Omental fat pad (tissue), 4 donors: ENCODE results near the gene COL1A1. TPM values are rescaled to one million over a fixed set of nuclear protein-coding genes. Genes with fewer than 3 reads are reported as not detected.
A peak's percentile ranks its signal among the peaks of the same experiment; 100 is the strongest.

ENCODE experiments used
- ATAC-seq: fragments of 150-250 bp; one replicate; pipeline ENCODE4 v1.9.1; 2016; ENCODE audit warnings: mild to moderate bottlenecking, moderate library complexity; ENCODE audit not compliant: low FRiP score
- DNase-seq: peaks from one replicate; pipeline ENCODE4 v3.0.0-alpha.2; 2019; ENCODE audit warnings: low spot score
- CTCF ChIP-seq, 3 donors: fragments of 450-650 bp; IDR thresholded peaks; one replicate each; pipeline ENCODE4 v1.5.1; 2016 to 2017; ENCODE audit warnings: antibody characterized with exemption in 3 of 3, mild to moderate bottlenecking in 3 of 3, moderate library complexity in 2 of 3
- total RNA-seq, 4 donors: library from RNA; depleted of rRNA; stranded (reverse); fragments of >200 nt; gene quantifications; one replicate each; pipeline ENCODE4 v1.1.0, GENCODE V29; 2016

Gene COL1A1
- total RNA-seq, 4 donors from 2014 or later: 21.2 to 57.9 (median 43.6) TPM

DNA sequence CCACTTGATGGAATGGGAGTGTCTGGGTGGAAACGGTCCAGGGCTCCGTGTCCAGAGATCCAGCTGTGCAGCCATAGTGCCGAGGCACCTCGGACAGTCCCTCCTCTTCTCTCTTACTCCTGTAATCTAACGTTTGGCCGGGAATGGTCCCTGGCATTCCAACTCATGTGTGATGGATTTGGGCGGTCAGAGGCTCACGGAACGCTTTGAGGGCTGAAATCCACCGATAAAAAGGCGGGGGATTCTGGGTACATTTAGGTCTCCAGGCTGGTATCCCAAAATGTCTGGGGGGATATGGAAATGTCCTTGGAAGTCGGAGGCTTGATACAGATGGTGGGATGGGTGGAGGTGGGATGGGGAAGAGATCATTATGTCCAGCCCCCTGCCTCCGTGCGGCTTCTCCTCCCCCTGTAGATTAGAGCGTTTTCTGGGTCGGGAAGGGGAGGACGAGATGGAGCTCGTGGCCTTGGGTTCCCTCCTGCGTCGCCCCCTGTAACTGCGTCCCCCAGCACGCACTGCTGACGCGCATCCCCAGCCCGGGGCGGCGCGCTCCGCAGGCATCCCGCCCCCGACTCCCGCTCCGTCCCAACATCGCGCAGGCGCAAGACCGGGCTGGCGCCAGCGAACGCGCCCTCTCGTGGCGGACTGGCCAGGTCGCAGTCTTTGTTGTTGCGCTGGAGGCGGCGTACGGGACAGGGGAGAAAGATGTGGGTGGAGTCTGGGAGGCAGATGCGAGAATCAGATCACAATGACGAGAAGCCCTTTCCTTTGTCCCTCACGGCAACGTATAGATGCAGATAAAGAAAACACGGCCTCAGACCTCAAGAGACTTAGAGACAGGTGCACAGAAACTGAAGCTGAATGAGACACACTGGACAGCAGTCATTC, 40.2 kb downstream of the COL1A1 start:
- peak in 2 of 3 donors; percentile 51 to 88 for TF ChIP-seq CTCF (IDR thresholded peaks at IDR 0.05)
- DNase-seq (peak; percentile 75), ATAC-seq (peak; percentile 96)

DNA sequence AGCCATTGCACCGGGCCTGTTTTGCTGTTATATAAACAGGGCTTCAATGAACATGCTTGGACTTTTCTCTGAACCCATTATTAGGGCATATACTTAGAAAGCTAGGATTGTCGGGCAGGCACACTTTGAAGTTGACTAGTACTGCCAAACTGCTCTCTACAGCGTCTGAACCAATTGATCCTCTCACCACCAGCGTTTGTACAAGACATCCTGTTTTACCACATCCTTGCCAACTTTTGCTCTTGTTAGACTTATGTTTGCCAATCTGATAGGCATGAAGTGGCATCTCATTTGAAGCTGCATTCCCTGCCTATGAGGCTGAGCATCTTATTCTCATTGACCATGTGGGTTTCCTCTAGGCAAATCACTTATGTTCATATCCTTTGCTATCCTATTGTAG, 43.5 kb downstream of the COL1A1 start:
- no peak for ATAC-seq
- DNase-seq: no peak
- TF ChIP-seq CTCF (IDR thresholded peaks at IDR 0.05): no peak

DNA sequence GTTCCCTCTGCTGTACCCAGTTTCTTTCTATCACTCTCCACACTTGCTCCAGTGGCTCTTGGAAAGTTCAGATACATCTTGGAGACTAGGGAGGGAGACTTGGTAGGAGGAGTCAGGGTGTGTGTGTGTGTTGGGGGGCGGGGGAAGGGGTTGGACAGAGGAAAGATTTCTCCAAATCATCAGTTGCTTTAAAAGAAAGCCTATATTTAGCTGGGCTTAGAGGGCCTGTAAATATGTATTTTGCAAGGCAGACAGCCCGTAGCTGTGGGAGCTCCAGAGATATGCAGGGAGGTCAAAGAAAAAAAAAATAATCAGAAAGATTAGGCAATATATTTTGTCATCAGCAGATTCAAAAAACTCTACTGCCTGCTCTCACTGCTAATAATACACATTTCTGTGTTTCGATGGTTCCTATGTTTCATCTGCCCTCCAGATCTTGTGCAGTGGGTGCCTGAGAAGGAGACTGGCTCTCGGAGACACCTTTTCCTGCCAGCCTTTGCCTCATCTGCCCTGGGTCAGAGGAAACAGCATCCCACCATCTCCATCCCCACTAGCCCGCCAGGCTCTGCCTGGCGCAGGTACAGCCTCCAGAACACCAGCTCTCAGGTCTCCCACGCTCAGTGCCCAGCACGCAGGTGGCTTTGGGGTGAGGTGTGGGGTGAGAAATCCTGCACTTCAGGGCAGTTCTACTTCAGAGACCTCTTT, 46.2 kb downstream of the COL1A1 start:
- no peak for DNase-seq
- ATAC-seq: no peak
- no peak for TF ChIP-seq CTCF (IDR thresholded peaks at IDR 0.05)

DNA sequence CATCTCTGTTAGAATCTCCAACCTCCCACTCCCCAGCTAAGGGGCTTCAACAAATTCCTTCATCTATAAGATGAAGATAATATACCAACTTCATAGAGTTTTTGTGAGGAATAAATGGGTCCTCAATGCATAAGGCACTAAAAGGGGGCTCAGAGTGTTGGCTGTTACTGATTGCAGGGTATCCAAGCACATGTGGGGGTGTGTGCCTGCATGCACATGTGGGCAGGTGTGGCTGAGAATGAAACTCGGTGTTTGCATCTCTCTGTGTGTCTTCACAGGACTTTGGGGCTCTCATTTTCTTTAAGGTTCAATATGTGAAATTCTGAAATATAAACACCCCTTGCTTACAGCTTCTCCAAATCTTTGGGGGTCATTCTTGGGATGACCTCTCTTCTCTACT, 46.8 kb downstream of the COL1A1 start:
- DNase-seq: no peak
- ATAC-seq: no peak
- TF ChIP-seq CTCF (IDR thresholded peaks at IDR 0.05): no peak

DNA sequence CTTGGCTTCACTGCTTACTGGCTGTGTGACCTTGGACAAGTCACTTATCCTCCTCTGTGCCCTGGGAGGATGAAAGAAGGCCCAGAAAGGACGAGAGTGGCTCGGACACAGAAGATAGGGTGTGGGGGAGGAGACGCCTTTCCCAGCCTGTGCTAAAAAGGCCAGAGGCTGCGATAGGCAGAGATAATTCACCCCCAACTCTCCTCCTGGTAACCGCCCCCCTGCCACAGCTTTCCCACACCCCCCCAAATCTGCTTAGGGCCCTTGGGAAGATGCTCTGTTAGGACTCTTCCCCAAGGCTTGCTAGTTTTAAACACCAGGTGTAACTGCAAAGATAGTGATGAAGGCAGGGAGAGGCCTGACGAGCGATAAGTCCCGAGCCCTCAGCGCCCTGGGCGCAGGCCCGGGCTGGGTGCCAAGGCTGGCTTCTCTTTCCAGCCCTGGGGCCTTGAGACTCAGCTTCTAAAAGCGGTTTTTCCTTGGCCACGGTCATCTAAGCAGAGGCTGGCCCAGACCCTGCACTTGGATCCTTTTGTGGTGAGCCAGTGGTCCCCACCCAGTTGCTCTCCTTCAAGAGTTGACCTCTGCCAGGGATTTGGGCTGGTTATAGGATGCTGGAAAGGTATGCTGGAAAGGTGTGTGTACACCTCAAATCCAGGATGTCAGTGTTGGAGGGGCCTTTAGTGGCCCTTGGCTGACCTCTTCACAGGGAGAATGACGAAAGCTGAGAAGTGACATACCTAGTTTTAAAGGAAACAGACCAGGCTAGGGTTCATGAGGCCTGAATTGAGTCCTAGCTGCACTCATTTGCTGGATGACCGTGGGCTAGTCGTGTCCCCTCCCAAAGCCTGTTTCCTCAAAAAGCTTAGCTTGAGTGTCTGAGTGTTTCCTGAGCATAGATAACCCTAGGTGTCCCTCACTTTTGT, 47.5 kb downstream of the COL1A1 start:
- DNase-seq: no peak
- ATAC-seq: no peak
- no peak for TF ChIP-seq CTCF (IDR thresholded peaks at IDR 0.05)

- TF ChIP-seq CTCF (IDR thresholded peaks at IDR 0.05): no peak
- DNase-seq: no peak
- ATAC-seq: no peak
Measured at GRCh38 chr17:50152736-50153135, 48.7 kb downstream of the COL1A1 start.
